Heart left ventricle (tissue), 16 donors: ENCODE measurements around the gene ZDHHC14. TPM values are rescaled to one million over a fixed set of nuclear protein-coding genes. Genes with fewer than 3 reads are reported as not detected.

Source experiments
- ATAC-seq, 4 donors: fragments of 200-7000 bp; cut with Tn5 transposase; one replicate each; pipeline ENCODE4 v1.9.1; 2020 to 2022; ENCODE audit warnings: moderate library complexity in 4 of 4, mild to moderate bottlenecking in 3 of 4, moderate number of reproducible peaks in 1 of 4
- DNase-seq, 5 donors: peaks; one replicate each; pipeline ENCODE4 v3.0.0-alpha.2; 2020
- H3K27ac ChIP-seq, 12 donors: fragments of 200-600 bp; sonication (generic) in 4 of 12; one replicate each; pipeline versions ENCODE4 v1.5.0 to v1.8.0; 2016 to 2022; ENCODE audit warnings: mild to moderate bottlenecking in 2 of 12
- H3K27me3 ChIP-seq, 9 donors: fragments of 200-600 bp; sonication (generic) in 2 of 9; one replicate each; pipeline versions ENCODE4 v1.5.1 to v1.8.0; 2016 to 2022; ENCODE audit warnings: mild to moderate bottlenecking in 3 of 9
- H3K36me3 ChIP-seq, 9 donors: fragments of 200-600 bp; sonication (generic) in 2 of 9; one replicate each; pipeline versions ENCODE4 v1.5.0 to v1.8.0; 2018 to 2022; ENCODE audit warnings: mild to moderate bottlenecking in 2 of 9
- H3K4me1 ChIP-seq, 12 donors: fragments of 200-600 bp; sonication (generic) in 4 of 12; one replicate each; pipeline versions ENCODE4 v1.5.0 to v1.8.0; 2016 to 2022; ENCODE audit warnings: mild to moderate bottlenecking in 3 of 12
- H3K4me3 ChIP-seq, 12 donors: fragments of 200-600 bp; sonication (generic) in 4 of 12; one replicate each; pipeline versions ENCODE4 v1.5.0 to v1.8.0; 2017 to 2022; ENCODE audit warnings: mild to moderate bottlenecking in 9 of 12, moderate library complexity in 4 of 12
- H3K9me3 ChIP-seq, 12 donors: fragments of 200-600 bp; sonication (generic) in 4 of 12; one replicate each; pipeline versions ENCODE4 v1.5.0 to v1.8.0; 2016 to 2022; ENCODE audit warnings: mild to moderate bottlenecking in 1 of 12
- POLR2A ChIP-seq, 2 donors: fragments of 450-650 bp; IDR thresholded peaks; one replicate each; pipeline ENCODE4 v1.6.1; 2017; ENCODE audit warnings: antibody characterized with exemption in 2 of 2, mild to moderate bottlenecking in 2 of 2, moderate library complexity in 2 of 2
- WGBS, 4 donors: extraction: QIAGEN DNeasy Blood & Tissue Kit in 2 of 4; methylation state at CpG; one replicate each; pipeline versions ENCODE4 v1.1.5 to v1.1.7; 2013 to 2018; 5-methylcytosine and 5-hydroxymethylcytosine counted together
- intact Hi-C, 10 donors: fragments of 100-400 bp; cut with DNase I; formaldehyde crosslinking; loops; one replicate each; pipeline versions ENCODE4 v1.11.1 to v1.14.2; 2022
- polyA plus RNA-seq, 2 donors: library from polyadenylated mRNA; stranded (reverse); fragments of 200-250 nt; gene quantifications; one replicate each; pipeline ENCODE4 v1.2.3, GENCODE V29; 2013
- total RNA-seq, 9 donors: library from RNA; depleted of rRNA in 2 of 9; stranded (reverse); fragments of >200 nt in 2 of 9; fragmentation: NEBNext Ultra II Directional in 3 of 9; extraction: Animal tissue kit (Norgen Biotek cat#: 25700) in 3 of 9; gene quantifications; one replicate each; pipeline versions ENCODE4 v1.1.0 to v1.2.4, GENCODE V29; 2016 to 2023
- TF ChIP-seq, protein P1 (sequence below), 12 donors: fragments of 200-600 bp; sonication (generic) in 4 of 12; IDR thresholded peaks; one replicate each; pipeline versions ENCODE4 v1.5.0 to v1.8.0; 2018 to 2022; ENCODE audit warnings: antibody characterized with exemption in 12 of 12, mild to moderate bottlenecking in 5 of 12
- donor health status: ischemic (EF 13 %, LVEDD 7.1; RV severe dilation, severe dysfunction).
- donor health status: healthy with polysubstance abuse.
- donor health status: DM: no; HTN: yes; CAD: no.
- donor health status: DM: no; HTN: no; CAD: no.
- donor health status: ischemic (EF 25% LVEDD 6.9; RV normal size, moderate dysfunction).
- donor health status: ischemic (EF 25% LVEDD 5.7; RV mildly dilated, moderate dysfunction).
- donor health status: healthy.
- donor health status: DM: yes; HTN: yes; CAD: no.
- donor health status: ischemic (EF 35%, LVEDD 5.7; RV mildly dilated, moderate dysfunction).
- donor health status: nonischemic (EF 11% LVEDD 7.7; RV severe dilation, severe dysfunction).
- donor health status: DM: yes; HTN: yes; CAD: no.
- donor health status: PGD.
- donor health status: ischemic (EF 29% LVEDD 5.4; RV normal size, mild dysfunction).
- donor health status: nonischemic (EF 23%, LVEDD 6.1; RV moderate dilation, normal function).

ZDHHC14 gene
- total and polyA plus RNA-seq, 11 donors: 7.0 to 25.8 (median 15.4) TPM

DNA sequence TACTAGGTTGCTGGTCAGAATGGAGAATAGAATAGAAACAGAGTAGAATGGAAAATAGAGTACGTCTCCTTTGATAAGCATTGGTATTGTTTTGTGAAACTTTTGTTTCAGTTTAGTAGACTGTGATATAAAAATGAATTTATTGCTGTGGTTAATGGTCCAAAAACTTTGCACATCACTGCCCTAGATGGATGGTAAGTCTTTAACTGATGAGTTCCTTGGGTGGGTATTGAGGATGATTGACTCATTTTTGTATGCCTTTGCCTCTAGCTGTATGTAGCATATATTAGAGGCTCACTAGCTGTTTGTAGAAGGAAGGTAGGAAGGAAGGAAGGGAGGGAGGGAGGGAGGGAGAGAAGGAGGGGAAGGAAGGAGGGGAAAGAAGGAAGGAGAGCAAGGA lies 48.3 kb downstream of the ZDHHC14 start:
- intact Hi-C loops: loop anchor here in 1 of 10 donors (5.0 kb wide), 1 partner anchor 47 kb away; the partner anchor contains the start of gene ZDHHC14
- Histone ChIP-seq H3K4me3 (no peak overlapping the region), H3K27ac (peak overlapping the region in 8 of 12 donors; percentile 66 to 92 (median 79)), H3K27me3 (no peaks in the 10 kb centered on the region), H3K4me1 (peaks cover 3 to 80% (median 36%) of the 10 kb centered on the region in 12 donors), H3K36me3 (no peaks in the 10 kb centered on the region), H3K9me3 (no peaks in the 10 kb centered on the region)
- DNase-seq (no peak), ATAC-seq (no peak)
- TF ChIP-seq, protein P1, sequence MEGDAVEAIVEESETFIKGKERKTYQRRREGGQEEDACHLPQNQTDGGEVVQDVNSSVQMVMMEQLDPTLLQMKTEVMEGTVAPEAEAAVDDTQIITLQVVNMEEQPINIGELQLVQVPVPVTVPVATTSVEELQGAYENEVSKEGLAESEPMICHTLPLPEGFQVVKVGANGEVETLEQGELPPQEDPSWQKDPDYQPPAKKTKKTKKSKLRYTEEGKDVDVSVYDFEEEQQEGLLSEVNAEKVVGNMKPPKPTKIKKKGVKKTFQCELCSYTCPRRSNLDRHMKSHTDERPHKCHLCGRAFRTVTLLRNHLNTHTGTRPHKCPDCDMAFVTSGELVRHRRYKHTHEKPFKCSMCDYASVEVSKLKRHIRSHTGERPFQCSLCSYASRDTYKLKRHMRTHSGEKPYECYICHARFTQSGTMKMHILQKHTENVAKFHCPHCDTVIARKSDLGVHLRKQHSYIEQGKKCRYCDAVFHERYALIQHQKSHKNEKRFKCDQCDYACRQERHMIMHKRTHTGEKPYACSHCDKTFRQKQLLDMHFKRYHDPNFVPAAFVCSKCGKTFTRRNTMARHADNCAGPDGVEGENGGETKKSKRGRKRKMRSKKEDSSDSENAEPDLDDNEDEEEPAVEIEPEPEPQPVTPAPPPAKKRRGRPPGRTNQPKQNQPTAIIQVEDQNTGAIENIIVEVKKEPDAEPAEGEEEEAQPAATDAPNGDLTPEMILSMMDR (IDR thresholded peaks at IDR 0.05): no peak
- TF ChIP-seq POLR2A (IDR thresholded peaks at IDR 0.05): no peak
- 74 to 88% (median 88%) methylated on average over 1 of the region's 1 CpG for WGBS, 4 donors

DNA sequence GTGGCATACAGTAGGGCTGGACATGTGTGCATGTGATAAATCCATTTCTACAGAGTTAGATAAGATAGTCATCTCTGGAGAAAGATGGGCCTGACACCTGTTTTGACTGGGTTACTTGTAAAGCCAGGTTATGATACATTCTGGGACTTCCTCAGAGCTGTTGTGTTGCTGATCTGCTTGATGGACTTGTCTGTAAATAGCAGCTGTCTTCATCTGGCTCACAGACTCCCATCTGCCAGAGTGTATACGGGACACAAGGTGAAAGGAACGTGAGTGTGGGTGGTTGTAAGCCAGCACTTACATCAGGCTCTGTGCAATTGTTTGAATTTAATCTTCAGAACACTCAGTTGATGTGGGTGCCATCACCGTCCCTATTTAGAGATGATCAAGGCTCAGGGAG lies 49.8 kb downstream of the ZDHHC14 start:
- Histone ChIP-seq H3K27me3 (no peaks in the 10 kb centered on the region), H3K4me1 (peaks cover 3 to 79% (median 41%) of the 10 kb centered on the region in 12 donors), H3K27ac (peak overlapping the region in 11 of 12 donors; percentile 18 to 92 (median 76)), H3K9me3 (no peaks in the 10 kb centered on the region), H3K4me3 (no peak overlapping the region), H3K36me3 (no peaks in the 10 kb centered on the region)
- WGBS, 4 donors: 17 to 58% (median 42%) methylated on average over 2 to 3 of the region's 3 CpGs
- intact Hi-C loops: loop anchor here in 4 of 10 donors (5.0 to 10.0 kb wide), 3 partner anchors 49 to 106 kb away; partner anchors contain the start of genes ZDHHC14 (in 3 of the 4) and TMEM242 (in 1 of the 4)
- TF ChIP-seq, protein P1 (IDR thresholded peaks at IDR 0.05): no peak
- TF ChIP-seq POLR2A (IDR thresholded peaks at IDR 0.05): no peak
- peak in 4 of 5 donors; percentile 32 to 50 (median 42) for DNase-seq
- peak; percentile 58 to 82 (median 69) for ATAC-seq

DNA sequence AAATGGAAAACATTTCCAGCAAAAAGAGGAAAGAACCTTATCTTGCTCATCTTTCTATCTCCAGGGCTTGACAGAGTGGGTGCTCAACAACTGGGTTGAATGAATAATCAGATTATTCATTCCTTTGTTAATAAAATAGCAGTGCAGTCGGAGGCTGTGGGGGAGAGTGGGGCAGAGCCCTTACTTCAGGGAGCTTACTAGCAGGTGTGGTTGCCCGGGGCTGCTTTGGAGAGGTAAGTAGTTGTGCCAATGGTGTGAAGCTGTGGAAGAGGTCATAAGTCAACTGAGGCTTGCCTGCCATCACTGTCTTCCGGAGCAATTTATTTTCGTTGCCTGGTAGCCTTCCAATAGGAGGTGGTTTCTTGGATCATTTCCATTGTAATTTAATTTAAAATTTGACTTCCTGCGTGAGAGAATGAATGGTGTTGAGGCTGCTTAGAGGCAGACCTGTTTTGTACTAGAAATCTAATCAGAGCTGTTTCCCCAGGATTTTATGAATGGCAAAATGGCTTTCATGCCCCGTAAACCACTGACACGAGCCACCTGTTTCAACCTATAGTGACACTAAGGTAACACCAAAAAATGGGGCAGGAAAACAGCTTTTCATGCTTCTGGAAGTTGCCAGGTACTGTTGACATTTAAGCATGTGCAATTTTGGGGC lies 51.4 kb downstream of the ZDHHC14 start:
- Histone ChIP-seq H3K9me3 (no peaks in the 10 kb centered on the region), H3K27ac (peak overlapping the region in 6 of 12 donors; percentile 8 to 92 (median 78)), H3K36me3 (no peaks in the 10 kb centered on the region), H3K4me3 (no peak overlapping the region), H3K4me1 (peaks cover 3 to 89% (median 54%) of the 10 kb centered on the region in 12 donors), H3K27me3 (no peaks in the 10 kb centered on the region)
- DNase-seq (no peak), ATAC-seq (no peak)
- WGBS, 4 donors: 59 to 71% (median 67%) methylated on average over 7 of the region's 7 CpGs
- intact Hi-C loops: loop anchor here in 4 of 10 donors (5.0 to 10.0 kb wide), 3 partner anchors 50 to 108 kb away; partner anchors contain the start of genes ZDHHC14 (in 3 of the 4) and TMEM242 (in 1 of the 4)
- TF ChIP-seq, protein P1 (IDR thresholded peaks at IDR 0.05): no peak
- no peak for TF ChIP-seq POLR2A (IDR thresholded peaks at IDR 0.05)

DNA sequence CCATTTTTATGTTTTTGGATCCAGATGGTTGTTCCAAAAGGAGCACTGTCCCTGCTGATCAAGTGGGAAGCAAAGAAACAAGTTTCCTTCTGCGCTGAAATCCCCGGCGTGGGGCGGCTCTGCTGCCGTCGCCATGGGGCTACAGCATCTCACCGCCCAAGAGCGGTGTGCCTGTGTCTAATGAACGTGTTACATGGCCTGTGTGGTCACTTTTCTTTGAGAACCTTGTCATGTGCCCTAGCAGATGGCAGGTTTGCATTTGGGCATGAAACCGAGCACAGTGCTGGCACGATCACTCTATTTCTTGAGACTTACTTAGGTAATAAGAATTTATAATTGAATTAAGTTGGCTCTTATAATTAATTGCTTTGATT lies 51.9 kb downstream of the ZDHHC14 start:
- H3K27ac ChIP-seq: peak overlapping the region in 8 of 12 donors; percentile 23 to 81 (median 70)
- no peaks in the 10 kb centered on the region for H3K36me3 ChIP-seq
- peaks cover 3 to 87% (median 53%) of the 10 kb centered on the region in 12 donors for H3K4me1 ChIP-seq
- H3K9me3 ChIP-seq: no peaks in the 10 kb centered on the region
- H3K4me3 ChIP-seq: no peak overlapping the region
- H3K27me3 ChIP-seq: no peaks in the 10 kb centered on the region
- WGBS, 4 donors: 93 to 98% (median 97%) methylated on average over 11 of the region's 11 CpGs
- no peak for TF ChIP-seq POLR2A (IDR thresholded peaks at IDR 0.05)
- no peak for DNase-seq
- no peak for ATAC-seq
- intact Hi-C loops: loop anchor here in 4 of 10 donors (5.0 to 10.0 kb wide), 3 partner anchors 51 to 108 kb away; partner anchors contain the start of genes ZDHHC14 (in 3 of the 4) and TMEM242 (in 1 of the 4)
